ENCODE results near the gene POLE.

DNA sequence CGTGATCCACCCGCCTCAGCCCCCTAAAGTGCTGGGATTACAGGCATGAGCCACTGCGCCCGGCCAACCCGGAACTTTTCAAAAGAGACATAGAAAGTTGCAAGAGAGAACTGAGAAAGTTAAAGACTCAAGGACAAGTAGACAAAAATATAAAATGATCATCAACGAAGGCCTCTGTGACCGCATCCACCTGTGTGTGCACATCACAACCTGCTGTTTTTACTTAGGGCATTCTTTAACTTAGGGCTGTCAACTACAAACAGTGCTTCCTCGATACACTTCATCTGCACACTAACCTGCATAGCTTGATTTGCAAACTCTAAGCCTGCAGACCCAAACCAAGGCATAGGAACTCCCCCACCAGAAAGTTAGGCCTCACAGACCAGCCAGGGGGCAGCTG is 53.7 kb downstream of the POLE start:
- TF ChIP-seq, protein P1, sequence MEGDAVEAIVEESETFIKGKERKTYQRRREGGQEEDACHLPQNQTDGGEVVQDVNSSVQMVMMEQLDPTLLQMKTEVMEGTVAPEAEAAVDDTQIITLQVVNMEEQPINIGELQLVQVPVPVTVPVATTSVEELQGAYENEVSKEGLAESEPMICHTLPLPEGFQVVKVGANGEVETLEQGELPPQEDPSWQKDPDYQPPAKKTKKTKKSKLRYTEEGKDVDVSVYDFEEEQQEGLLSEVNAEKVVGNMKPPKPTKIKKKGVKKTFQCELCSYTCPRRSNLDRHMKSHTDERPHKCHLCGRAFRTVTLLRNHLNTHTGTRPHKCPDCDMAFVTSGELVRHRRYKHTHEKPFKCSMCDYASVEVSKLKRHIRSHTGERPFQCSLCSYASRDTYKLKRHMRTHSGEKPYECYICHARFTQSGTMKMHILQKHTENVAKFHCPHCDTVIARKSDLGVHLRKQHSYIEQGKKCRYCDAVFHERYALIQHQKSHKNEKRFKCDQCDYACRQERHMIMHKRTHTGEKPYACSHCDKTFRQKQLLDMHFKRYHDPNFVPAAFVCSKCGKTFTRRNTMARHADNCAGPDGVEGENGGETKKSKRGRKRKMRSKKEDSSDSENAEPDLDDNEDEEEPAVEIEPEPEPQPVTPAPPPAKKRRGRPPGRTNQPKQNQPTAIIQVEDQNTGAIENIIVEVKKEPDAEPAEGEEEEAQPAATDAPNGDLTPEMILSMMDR (IDR thresholded peaks at IDR 0.05), result no peak
- no peak for TF ChIP-seq POLR2A (IDR thresholded peaks at IDR 0.05)

Data from body of pancreas (tissue), 4 donors.